GM13976 (cell line): Measurements from ENCODE around the gene STAB1.
A peak's percentile ranks its signal among the peaks of the same experiment; 100 is the strongest.

Experiments
- DNase-seq: peaks from one replicate; pipeline ENCODE4 v3.0.0; 2012; ENCODE audit warnings: low spot score
- CTCF ChIP-seq: IDR thresholded peaks from 2 replicates; pipeline ENCODE4 v1.5.1; 2012; ENCODE audit warnings: borderline replicate concordance, mild to moderate bottlenecking; ENCODE audit not compliant: insufficient read depth; ENCODE audit errors: extremely low read depth, missing control alignments, control extremely low read depth
- in situ Hi-C: fragments of 300-500 bp; cut with MboI; formaldehyde crosslinking; loops from one replicate; pipeline ENCODE4 v1.12.0; 2022; ENCODE audit warnings: low sequenced_read_pairs, mixed read lengths, inconsistent platforms; ENCODE audit not compliant: unreplicated experiment

Gene STAB1

DNA sequence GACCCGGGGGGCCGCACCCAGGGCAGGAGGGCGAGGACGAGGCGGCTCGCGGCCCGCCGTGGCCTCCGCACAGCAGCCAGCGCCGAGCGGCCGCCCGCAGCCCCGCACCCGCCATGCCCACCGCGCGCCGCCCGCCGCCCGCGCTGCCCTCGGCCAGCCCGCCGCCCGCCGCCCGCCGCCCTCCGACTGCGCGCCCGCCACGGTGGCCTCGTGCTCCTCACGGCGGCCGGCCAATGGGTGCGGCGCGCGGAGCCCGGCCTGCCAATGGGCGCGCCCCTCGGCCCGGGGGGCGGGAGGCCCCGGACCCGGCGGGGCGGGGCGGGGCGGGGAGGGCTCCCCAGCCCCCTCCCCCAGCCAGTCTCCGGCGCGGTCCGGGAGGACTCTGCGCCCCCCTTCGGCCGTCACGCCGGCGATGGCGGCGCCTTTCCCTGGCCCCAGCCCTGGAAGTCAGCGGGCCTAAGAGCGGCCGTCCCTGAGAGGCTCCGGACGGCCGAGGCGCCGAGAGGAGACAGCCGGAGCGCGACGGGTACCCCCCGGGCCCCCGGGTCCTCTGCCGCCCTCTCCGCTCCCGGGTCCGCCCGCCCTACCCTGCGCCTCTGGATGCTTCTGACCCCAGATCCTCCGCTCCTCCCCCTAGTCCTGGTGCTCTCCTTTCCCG, 38.6 kb downstream of the STAB1 start, which contains the start of gene NT5DC2:
Gene NT5DC2 (minus strand): TSS at position 235 of the 658 bp plus-strand sequence. CDS start 120 bp downstream, at position 115.
- in situ Hi-C loops, result no loop called here
- DNase-seq, result peak; percentile 96
- peak; percentile 47 for TF ChIP-seq CTCF

GRCh38 chr3:52534281-52535183, 39.4 kb downstream of the STAB1 start:
- no peak for DNase-seq
- TF ChIP-seq CTCF, result no peak
- in situ Hi-C loops, result no loop called here

- no peak for DNase-seq
- in situ Hi-C loops, result no loop called here
- TF ChIP-seq CTCF, result no peak
Measured at GRCh38 chr3:52535411-52536111, 40.4 kb downstream of the STAB1 start.

DNA sequence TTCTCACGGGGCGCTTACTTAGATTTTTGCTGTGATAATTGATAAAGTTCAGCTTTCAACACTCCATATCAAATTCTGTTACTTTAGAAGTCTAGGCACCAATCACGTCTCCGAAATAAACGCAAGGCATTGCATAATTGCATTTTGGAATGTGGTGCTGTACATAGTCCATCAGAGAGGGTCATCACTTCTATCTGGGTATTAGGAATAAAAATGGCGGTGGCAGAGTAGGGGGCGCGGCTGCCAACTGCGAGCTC, 40.9 kb downstream of the STAB1 start:
- in situ Hi-C loops, result no loop called here
- no peak for TF ChIP-seq CTCF
- no peak for DNase-seq

DNA sequence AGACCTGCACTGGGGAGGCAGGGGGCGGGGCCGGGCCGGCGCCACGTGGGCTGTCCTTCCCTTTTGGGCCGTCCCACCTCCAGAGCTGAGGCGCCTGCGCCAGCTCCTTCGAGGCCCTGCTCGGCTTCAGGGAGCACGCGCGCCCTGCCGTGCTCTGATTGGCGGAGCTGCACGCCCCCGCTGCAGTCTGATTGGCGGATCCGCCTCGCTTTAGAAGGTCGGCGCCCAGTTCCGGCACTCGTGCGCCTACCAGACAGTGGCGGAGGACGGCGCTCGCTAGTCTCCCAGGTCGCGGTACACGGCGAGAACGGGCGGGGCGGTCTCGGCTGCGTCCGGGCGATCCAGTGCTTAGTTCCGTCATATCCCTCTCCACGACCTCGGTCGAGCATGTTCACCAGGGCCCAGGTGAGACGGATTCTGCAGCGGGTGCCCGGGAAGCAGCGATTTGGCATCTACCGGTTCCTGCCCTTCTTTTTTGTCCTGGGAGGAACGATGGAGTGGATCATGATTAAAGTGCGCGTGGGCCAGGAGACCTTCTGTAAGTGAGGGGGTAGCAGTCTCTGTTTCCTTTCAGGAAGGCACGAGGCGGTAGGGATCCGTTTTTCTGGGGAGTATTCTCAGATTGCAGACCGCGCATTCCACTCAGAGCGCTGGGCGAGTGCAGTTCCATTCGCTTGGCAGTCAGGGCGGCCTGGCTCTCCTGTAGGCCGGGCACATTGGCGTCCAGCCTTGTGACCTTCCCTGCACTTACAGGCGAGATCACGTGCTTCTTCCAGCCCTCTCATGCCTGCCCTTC, 41.4 kb downstream of the STAB1 start, which contains the start of gene UQCC5:
Gene UQCC5 (plus strand): TSS at position 237 of the 796 bp plus-strand sequence. CDS start 151 bp downstream, at position 388.
- DNase-seq, result peak; percentile 98
- TF ChIP-seq CTCF, result peak; percentile 3
- in situ Hi-C loops, result no loop called here
